PC-3 (cell line): ENCODE measurements around the gene RASA2.

Source experiments
- CTCF ChIP-seq: fragments of 300-600 bp; sonication (generic); conservative IDR thresholded peaks from 2 replicates; pipeline ENCODE4 v1.5.1; 2017; ENCODE audit warnings: antibody characterized with exemption, low read depth, mild to moderate bottlenecking, low read length
- EZH2 ChIP-seq: fragments of 300-600 bp; sonication (generic); IDR thresholded peaks from one replicate; pipeline ENCODE4 v1.6.1; 2017; ENCODE audit warnings: antibody characterized with exemption, mild to moderate bottlenecking, low read length; ENCODE audit not compliant: unreplicated experiment

- TF ChIP-seq CTCF (no peak), EZH2 (no peak)
These were observed 59.8 kb downstream of the RASA2 start for GRCh38 chr3:141546586-141546985.
